Loucy (cell line): ENCODE results near the gene LDLRAD4.
A peak's percentile ranks its signal among the peaks of the same experiment; 100 is the strongest.

Experiments used
- H2AFZ ChIP-seq: fragments of 200-600 bp; sonication (generic); 2 replicates; pipeline ENCODE4 v1.6.0; 2016; ENCODE audit warnings: antibody characterized with exemption, mild to moderate bottlenecking, low read length, moderate library complexity
- H3F3A ChIP-seq: fragments of 200-600 bp; 2 replicates; pipeline ENCODE4 v1.6.0; 2016; ENCODE audit warnings: antibody characterized with exemption, low read depth, mild to moderate bottlenecking
- H3K27me3 ChIP-seq: fragments of 200-600 bp; sonication (generic); 2 replicates; pipeline ENCODE4 v1.6.1; 2014; ENCODE audit warnings: low read length, mild to moderate bottlenecking; ENCODE audit not compliant: insufficient read depth, poor library complexity, severe bottlenecking
- H3K36me3 ChIP-seq: fragments of 200-600 bp; sonication (generic); 2 replicates; pipeline ENCODE4 v1.6.1; 2016; ENCODE audit warnings: low read length; ENCODE audit not compliant: insufficient read depth
- H3K4me1 ChIP-seq: fragments of 200-600 bp; sonication (generic); 2 replicates; pipeline ENCODE4 v1.5.1; 2014; ENCODE audit warnings: low read length, mild to moderate bottlenecking; ENCODE audit not compliant: insufficient read depth, poor library complexity, severe bottlenecking
- H3K4me2 ChIP-seq: fragments of 200-600 bp; sonication (generic); 2 replicates; pipeline ENCODE4 v1.6.0; 2014; ENCODE audit warnings: antibody characterized with exemption, low read length, low read depth, mild to moderate bottlenecking; ENCODE audit not compliant: poor library complexity, severe bottlenecking
- H3K4me3 ChIP-seq: fragments of 200-600 bp; sonication (generic); 2 replicates; pipeline ENCODE4 v1.5.1; 2014; ENCODE audit warnings: low read length, mild to moderate bottlenecking, mixed read lengths; ENCODE audit not compliant: poor library complexity, severe bottlenecking
- H3K79me2 ChIP-seq: fragments of 200-600 bp; sonication (generic); 2 replicates; pipeline ENCODE4 v1.6.1; 2014; ENCODE audit warnings: low read length; ENCODE audit not compliant: insufficient read depth
- H3K9ac ChIP-seq: fragments of 200-600 bp; sonication (generic); 2 replicates; pipeline ENCODE4 v1.6.0; 2014; ENCODE audit warnings: mild to moderate bottlenecking, low read depth, low read length, moderate library complexity; ENCODE audit not compliant: poor library complexity, severe bottlenecking
- H3K9me2 ChIP-seq: fragments of 200-600 bp; sonication (generic); replicated peaks from 2 replicates; pipeline ENCODE4 v1.6.1; 2016; ENCODE audit warnings: low read depth, low read length, mixed read lengths
- H3K9me3 ChIP-seq: fragments of 200-600 bp; sonication (generic); 2 replicates; pipeline ENCODE4 v1.6.1; 2014; ENCODE audit warnings: mild to moderate bottlenecking, antibody characterized with exemption, low read length, low read depth; ENCODE audit not compliant: insufficient read depth
- H4K20me1 ChIP-seq: fragments of 200-600 bp; sonication (generic); 2 replicates; pipeline ENCODE4 v1.6.0; 2014; ENCODE audit warnings: antibody characterized with exemption, low read length, mild to moderate bottlenecking; ENCODE audit not compliant: insufficient read depth, poor library complexity, severe bottlenecking
- CTCF ChIP-seq: fragments of 200-600 bp; sonication (generic); conservative IDR thresholded peaks from 2 replicates; pipeline ENCODE4 v1.5.1; 2014; ENCODE audit warnings: mild to moderate bottlenecking, antibody characterized with exemption, low read length
- EZH2phosphoT487 ChIP-seq: fragments of 200-600 bp; IDR thresholded peaks from 2 replicates; pipeline ENCODE4 v1.6.1; 2018; ENCODE audit warnings: antibody characterized with exemption, mild to moderate bottlenecking, moderate library complexity, borderline replicate concordance

LDLRAD4 gene

GRCh38 chr18:13435586-13436333 is 217.2 kb downstream of the LDLRAD4 start:
- Histone ChIP-seq H3K9me3 (no peaks in the 10 kb centered on the region), H3K4me1 (peaks cover 62% of the 10 kb centered on the region), H4K20me1 (no peaks in the 10 kb centered on the region), H3K4me2 (peak overlapping the region; percentile 80), H3K9me2 (no peaks in the 10 kb centered on the region), H3K9ac (peak overlapping the region; percentile 74), H3K4me3 (peak overlapping the region; percentile 12), H3K36me3 (no peaks in the 10 kb centered on the region), H3K79me2 (peaks cover 31% of the 10 kb centered on the region), H2AFZ (no peak overlapping the region), H3K27me3 (no peaks in the 10 kb centered on the region), H3F3A (peaks cover 7% of the 10 kb centered on the region; the same call in 1 of the 2 replicates)
- TF ChIP-seq CTCF (no peak), EZH2phosphoT487 (no peak)

DNA sequence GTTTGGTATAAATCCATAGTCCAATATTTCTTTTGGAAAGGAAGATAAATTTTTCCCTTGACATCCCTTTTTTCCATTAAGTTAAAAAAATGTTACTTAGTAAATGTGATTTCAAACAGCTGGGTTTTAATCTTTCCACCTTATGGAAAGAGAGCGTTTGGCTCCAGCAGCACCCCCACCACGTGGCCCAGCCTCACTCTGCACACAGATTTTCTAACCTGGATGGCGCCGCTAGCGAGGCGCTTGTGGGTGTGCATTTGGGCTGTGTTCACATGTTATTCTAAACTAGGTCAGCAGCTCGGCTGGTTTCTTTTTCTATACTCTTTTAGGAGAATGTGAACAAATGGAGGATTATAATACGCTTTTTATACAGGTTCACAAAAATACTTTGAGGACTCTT is 218.0 kb downstream of the LDLRAD4 start:
- Histone ChIP-seq H4K20me1 (no peaks in the 10 kb centered on the region), H3K36me3 (no peaks in the 10 kb centered on the region), H3K9ac (peak overlapping the region; percentile 74), H3F3A (peaks cover 7% of the 10 kb centered on the region; the same call in 1 of the 2 replicates), H3K9me3 (no peaks in the 10 kb centered on the region), H2AFZ (no peak overlapping the region), H3K27me3 (no peaks in the 10 kb centered on the region), H3K4me2 (peak overlapping the region; percentile 80), H3K4me3 (no peak overlapping the region), H3K9me2 (no peaks in the 10 kb centered on the region), H3K4me1 (peaks cover 71% of the 10 kb centered on the region), H3K79me2 (peaks cover 37% of the 10 kb centered on the region)
- TF ChIP-seq EZH2phosphoT487 (no peak), CTCF (no peak)

DNA sequence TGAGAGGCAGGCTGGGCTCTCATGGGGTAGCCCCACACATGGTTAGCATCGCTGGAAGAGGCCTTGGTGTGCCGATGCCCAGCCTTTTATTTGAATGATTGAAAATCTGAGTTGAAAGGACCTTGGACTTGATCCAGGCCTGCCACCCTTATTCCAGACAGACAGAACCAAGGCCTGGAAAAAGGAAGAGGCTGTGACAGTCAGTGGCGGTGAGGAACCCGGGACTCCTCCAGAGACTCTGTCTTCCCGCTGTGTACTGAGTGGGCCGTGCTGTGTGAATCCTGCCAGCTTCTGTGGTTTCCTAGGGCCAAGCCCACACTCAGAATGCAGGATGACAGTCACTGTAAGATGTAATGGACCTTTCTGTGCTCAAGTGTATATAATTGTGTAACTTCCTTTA is 218.5 kb downstream of the LDLRAD4 start:
- peak overlapping the region; percentile 80 for H3K4me2 ChIP-seq
- H2AFZ ChIP-seq, result no peak overlapping the region
- peaks cover 7% of the 10 kb centered on the region; the same call in 1 of the 2 replicates for H3F3A ChIP-seq
- peaks cover 37% of the 10 kb centered on the region for H3K79me2 ChIP-seq
- no peak overlapping the region for H3K4me3 ChIP-seq
- H4K20me1 ChIP-seq, result no peaks in the 10 kb centered on the region
- peaks cover 73% of the 10 kb centered on the region for H3K4me1 ChIP-seq
- H3K9me3 ChIP-seq, result no peaks in the 10 kb centered on the region
- peak overlapping the region; percentile 74 for H3K9ac ChIP-seq
- H3K9me2 ChIP-seq, result no peaks in the 10 kb centered on the region
- H3K36me3 ChIP-seq, result no peaks in the 10 kb centered on the region
- H3K27me3 ChIP-seq, result no peaks in the 10 kb centered on the region
- TF ChIP-seq EZH2phosphoT487, result no peak
- TF ChIP-seq CTCF, result no peak
